Neural progenitor cell (in vitro differentiated cells): ENCODE data around the gene UBE2F. TPM values are rescaled to one million over a fixed set of nuclear protein-coding genes. Genes with fewer than 3 reads are reported as not detected.

Source experiments
- DNase-seq: peaks from one replicate; pipeline ENCODE4 v3.0.0-alpha.2; 2016; ENCODE audit warnings: low spot score
- H2AFZ ChIP-seq: fragments of 200-600 bp; sonication (generic); replicated peaks from 2 replicates; pipeline ENCODE4 v1.6.1; 2016; ENCODE audit warnings: antibody characterized with exemption
- H3F3A ChIP-seq: fragments of 200-600 bp; sonication (generic); 2 replicates; pipeline ENCODE4 v1.6.1; 2016; ENCODE audit warnings: antibody characterized with exemption, low read depth
- H3K27ac ChIP-seq: fragments of 200-600 bp; sonication (generic); 2 replicates; pipeline ENCODE4 v1.5.1; 2016; ENCODE audit warnings: mild to moderate bottlenecking
- H3K27me3 ChIP-seq: fragments of 200-600 bp; sonication (generic); 2 replicates; pipeline ENCODE4 v1.6.1; 2016; ENCODE audit warnings: mild to moderate bottlenecking, moderate library complexity
- H3K36me3 ChIP-seq: fragments of 200-600 bp; sonication (generic); 2 replicates; pipeline ENCODE4 v1.5.1; 2016
- H3K4me1 ChIP-seq: fragments of 200-600 bp; sonication (generic); 2 replicates; pipeline ENCODE4 v1.6.1; 2016; ENCODE audit warnings: mixed run types
- H3K4me2 ChIP-seq: fragments of 200-600 bp; sonication (generic); 2 replicates; pipeline ENCODE4 v1.6.1; 2016
- H3K4me3 ChIP-seq: fragments of 200-600 bp; sonication (generic); 2 replicates; pipeline ENCODE4 v1.5.1; 2016
- H3K79me2 ChIP-seq: fragments of 200-600 bp; sonication (generic); 2 replicates; pipeline ENCODE4 v1.6.1; 2016; ENCODE audit warnings: low read depth
- H3K9ac ChIP-seq: fragments of 200-600 bp; sonication (generic); 2 replicates; pipeline ENCODE4 v1.6.1; 2016
- H3K9me3 ChIP-seq: fragments of 200-600 bp; sonication (generic); 2 replicates; pipeline ENCODE4 v1.5.1; 2016; ENCODE audit warnings: low read depth
- H4K20me1 ChIP-seq: fragments of 200-600 bp; sonication (generic); 2 replicates; pipeline ENCODE4 v1.6.1; 2016; ENCODE audit warnings: low read depth
- H3K27ac Mint-ChIP-seq: 3 replicates; pipeline ENCODE4 v1.8.0; 2021; ENCODE audit warnings: mixed read lengths
- H3K27me3 Mint-ChIP-seq: 2 replicates; pipeline ENCODE4 v1.8.0; 2022; ENCODE audit warnings: low read depth, mild to moderate bottlenecking, inconsistent platforms, moderate library complexity, mixed read lengths; ENCODE audit not compliant: insufficient read depth
- H3K36me3 Mint-ChIP-seq: 3 replicates; pipeline ENCODE4 v1.8.0; 2021; ENCODE audit warnings: mixed read lengths
- H3K4me1 Mint-ChIP-seq: 3 replicates; pipeline ENCODE4 v1.8.0; 2021; ENCODE audit warnings: mixed read lengths
- H3K4me3 Mint-ChIP-seq: 3 replicates; pipeline ENCODE4 v1.8.0; 2021; ENCODE audit warnings: mild to moderate bottlenecking, moderate library complexity, mixed read lengths
- H3K9me3 Mint-ChIP-seq: 3 replicates; pipeline ENCODE4 v1.8.0; 2020; ENCODE audit warnings: mixed read lengths
- EZH2 ChIP-seq: fragments of 200-600 bp; sonication (generic); IDR thresholded peaks from 2 replicates; pipeline ENCODE4 v1.6.1; 2017; ENCODE audit warnings: antibody characterized with exemption, mild to moderate bottlenecking, moderate library complexity
- EZH2phosphoT487 ChIP-seq: fragments of 200-600 bp; sonication (generic); IDR thresholded peaks from 2 replicates; pipeline ENCODE4 v1.6.1; 2017; ENCODE audit warnings: antibody characterized with exemption
- total RNA-seq: library from RNA; depleted of rRNA; stranded (reverse); fragments of >200 nt; gene quantifications from 2 replicates; pipeline ENCODE4 v1.2.3, GENCODE V29; 2015; ENCODE audit warnings: low replicate concordance
- TF ChIP-seq, protein P1 (sequence below): fragments of 200-600 bp; sonication (generic); IDR thresholded peaks from 2 replicates; pipeline ENCODE4 v1.5.1; 2017; ENCODE audit warnings: antibody characterized with exemption, mild to moderate bottlenecking

The UBE2F gene
- total RNA-seq, 1 donor from 2014 or later, result 77.4 TPM

DNA sequence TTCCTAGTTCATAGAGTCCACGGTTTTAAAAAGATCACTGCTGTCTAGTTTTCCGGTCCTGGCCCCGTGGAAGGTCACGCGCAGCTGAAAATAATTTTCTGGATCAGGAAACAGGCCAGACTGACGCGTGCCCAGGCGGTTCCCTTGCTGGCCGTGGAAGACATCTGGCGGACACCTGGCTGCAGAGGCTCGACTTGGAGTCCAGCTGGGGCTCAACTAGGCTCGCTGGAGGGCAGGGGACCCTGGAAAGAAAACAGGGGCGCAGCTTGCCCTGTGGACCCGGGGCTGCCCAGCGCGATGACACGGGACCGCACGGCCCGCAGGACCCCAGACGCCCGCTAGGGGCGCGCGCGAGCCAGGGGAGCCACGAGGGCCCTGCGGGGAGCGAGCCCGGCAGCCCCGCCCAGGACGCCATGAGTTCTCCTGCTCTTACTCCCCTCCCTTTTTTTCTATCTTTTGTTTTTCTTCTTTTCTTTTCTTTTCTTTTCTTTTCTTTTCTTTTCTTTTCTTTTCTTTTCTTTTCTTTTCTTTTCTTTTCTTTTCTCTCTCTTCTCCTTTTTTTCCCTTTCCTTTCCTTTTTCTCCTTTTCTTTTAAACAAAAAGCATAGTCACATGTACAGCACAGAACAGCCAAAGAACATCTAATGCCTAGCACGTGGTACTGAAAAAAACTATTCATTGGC lies 43.2 kb upstream of the UBE2F start:
- no peaks in the 10 kb centered on the region for H3F3A ChIP-seq
- no peaks in the 10 kb centered on the region for H3K36me3 ChIP-seq
- H3K4me1 ChIP-seq, result no peaks in the 10 kb centered on the region
- peak overlapping the region; percentile 81 for H2AFZ ChIP-seq
- peaks cover 10% of the 10 kb centered on the region for H3K27me3 ChIP-seq
- H3K9ac ChIP-seq, result no peak overlapping the region
- Mint-ChIP-seq H3K4me1 (peaks cover 5% of the 10 kb centered on the region), H3K27ac (no peak overlapping the region), H3K27me3 (peaks cover 2% of the 10 kb centered on the region), H3K9me3 (no peaks in the 10 kb centered on the region), H3K36me3 (no peaks in the 10 kb centered on the region), H3K4me3 (no peak overlapping the region)
- DNase-seq, result peak; percentile 89
- no peak overlapping the region for H3K4me3 ChIP-seq
- no peak overlapping the region for H3K27ac ChIP-seq
- no peak overlapping the region for H3K4me2 ChIP-seq
- H4K20me1 ChIP-seq, result no peaks in the 10 kb centered on the region
- no peaks in the 10 kb centered on the region for H3K79me2 ChIP-seq
- no peaks in the 10 kb centered on the region for H3K9me3 ChIP-seq
- TF ChIP-seq, protein P1, sequence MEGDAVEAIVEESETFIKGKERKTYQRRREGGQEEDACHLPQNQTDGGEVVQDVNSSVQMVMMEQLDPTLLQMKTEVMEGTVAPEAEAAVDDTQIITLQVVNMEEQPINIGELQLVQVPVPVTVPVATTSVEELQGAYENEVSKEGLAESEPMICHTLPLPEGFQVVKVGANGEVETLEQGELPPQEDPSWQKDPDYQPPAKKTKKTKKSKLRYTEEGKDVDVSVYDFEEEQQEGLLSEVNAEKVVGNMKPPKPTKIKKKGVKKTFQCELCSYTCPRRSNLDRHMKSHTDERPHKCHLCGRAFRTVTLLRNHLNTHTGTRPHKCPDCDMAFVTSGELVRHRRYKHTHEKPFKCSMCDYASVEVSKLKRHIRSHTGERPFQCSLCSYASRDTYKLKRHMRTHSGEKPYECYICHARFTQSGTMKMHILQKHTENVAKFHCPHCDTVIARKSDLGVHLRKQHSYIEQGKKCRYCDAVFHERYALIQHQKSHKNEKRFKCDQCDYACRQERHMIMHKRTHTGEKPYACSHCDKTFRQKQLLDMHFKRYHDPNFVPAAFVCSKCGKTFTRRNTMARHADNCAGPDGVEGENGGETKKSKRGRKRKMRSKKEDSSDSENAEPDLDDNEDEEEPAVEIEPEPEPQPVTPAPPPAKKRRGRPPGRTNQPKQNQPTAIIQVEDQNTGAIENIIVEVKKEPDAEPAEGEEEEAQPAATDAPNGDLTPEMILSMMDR, result peak; percentile 97
- TF ChIP-seq EZH2, result no peak

DNA sequence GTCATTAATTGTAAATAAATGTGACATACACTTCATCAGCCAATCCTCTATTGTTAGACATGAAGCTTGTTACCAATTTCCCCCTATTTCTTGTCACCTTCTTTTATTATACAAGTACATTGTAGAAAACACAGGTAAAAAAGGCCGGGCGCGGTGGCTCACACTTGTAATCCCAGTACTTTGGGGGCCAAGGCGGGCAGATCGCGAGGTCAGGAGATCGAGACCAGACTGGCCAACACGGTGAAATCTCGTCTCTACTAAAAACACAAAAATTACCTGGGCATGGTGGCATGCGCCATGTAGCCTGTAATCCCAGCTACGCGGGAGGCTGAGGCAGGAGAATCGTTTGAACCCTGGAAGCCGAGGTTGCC lies 42.7 kb upstream of the UBE2F start:
- TF ChIP-seq EZH2phosphoT487 (no peak), EZH2 (no peak)
- TF ChIP-seq, protein P1, result no peak
- Histone ChIP-seq H3K79me2 (no peaks in the 10 kb centered on the region), H3F3A (no peaks in the 10 kb centered on the region), H3K4me1 (no peaks in the 10 kb centered on the region), H2AFZ (no peak overlapping the region), H3K27ac (no peak overlapping the region), H3K4me2 (no peak overlapping the region), H3K9me3 (no peaks in the 10 kb centered on the region), H4K20me1 (no peaks in the 10 kb centered on the region), H3K9ac (no peak overlapping the region), H3K4me3 (no peak overlapping the region), H3K36me3 (no peaks in the 10 kb centered on the region), H3K27me3 (peaks cover 10% of the 10 kb centered on the region)
- H3K9me3 Mint-ChIP-seq, result no peaks in the 10 kb centered on the region
- H3K4me1 Mint-ChIP-seq, result peaks cover 5% of the 10 kb centered on the region
- H3K27ac Mint-ChIP-seq, result no peak overlapping the region
- H3K36me3 Mint-ChIP-seq, result no peaks in the 10 kb centered on the region
- DNase-seq, result no peak
- H3K4me3 Mint-ChIP-seq, result no peak overlapping the region
- peaks cover 2% of the 10 kb centered on the region for H3K27me3 Mint-ChIP-seq

DNA sequence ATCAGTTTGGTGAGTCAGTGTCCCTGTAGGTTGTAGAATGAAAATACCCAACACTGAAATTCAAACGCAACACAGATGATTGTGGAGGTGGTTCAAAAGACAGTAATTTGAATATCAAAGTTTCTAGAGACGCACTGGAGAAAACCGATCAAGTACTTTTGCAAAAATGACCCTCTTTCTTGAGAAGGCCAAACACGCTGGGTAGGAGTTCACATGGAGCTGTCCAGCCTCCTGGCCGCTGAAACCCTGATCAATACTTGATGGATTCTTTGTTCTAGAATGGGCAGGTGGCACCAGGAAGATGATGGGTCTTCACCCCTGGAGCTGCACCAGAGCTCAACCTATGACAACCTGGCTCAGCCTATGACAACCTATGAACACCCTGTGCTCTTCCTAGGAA lies 39.7 kb upstream of the UBE2F start:
- H3K4me2 ChIP-seq, result no peak overlapping the region
- H3K27ac Mint-ChIP-seq, result no peak overlapping the region
- no peak overlapping the region for H2AFZ ChIP-seq
- peaks cover 2% of the 10 kb centered on the region for H3K4me1 Mint-ChIP-seq
- no peaks in the 10 kb centered on the region for H3K36me3 Mint-ChIP-seq
- no peak overlapping the region for H3K9ac ChIP-seq
- peak; percentile 47 for DNase-seq
- H3K27ac ChIP-seq, result no peak overlapping the region
- TF ChIP-seq EZH2phosphoT487 (no peak), EZH2 (no peak)
- TF ChIP-seq, protein P1, result no peak
- no peak overlapping the region for H3K4me3 ChIP-seq
- H4K20me1 ChIP-seq, result no peaks in the 10 kb centered on the region
- peaks cover 10% of the 10 kb centered on the region for H3K27me3 ChIP-seq
- H3F3A ChIP-seq, result no peaks in the 10 kb centered on the region
- H3K4me3 Mint-ChIP-seq, result no peak overlapping the region
- H3K4me1 ChIP-seq, result no peaks in the 10 kb centered on the region
- H3K36me3 ChIP-seq, result no peaks in the 10 kb centered on the region
- no peaks in the 10 kb centered on the region for H3K9me3 ChIP-seq
- peaks cover 2% of the 10 kb centered on the region for H3K9me3 Mint-ChIP-seq
- peaks cover 4% of the 10 kb centered on the region for H3K27me3 Mint-ChIP-seq
- H3K79me2 ChIP-seq, result no peaks in the 10 kb centered on the region
